Measurements from ENCODE around the gene CDK1.

DNA sequence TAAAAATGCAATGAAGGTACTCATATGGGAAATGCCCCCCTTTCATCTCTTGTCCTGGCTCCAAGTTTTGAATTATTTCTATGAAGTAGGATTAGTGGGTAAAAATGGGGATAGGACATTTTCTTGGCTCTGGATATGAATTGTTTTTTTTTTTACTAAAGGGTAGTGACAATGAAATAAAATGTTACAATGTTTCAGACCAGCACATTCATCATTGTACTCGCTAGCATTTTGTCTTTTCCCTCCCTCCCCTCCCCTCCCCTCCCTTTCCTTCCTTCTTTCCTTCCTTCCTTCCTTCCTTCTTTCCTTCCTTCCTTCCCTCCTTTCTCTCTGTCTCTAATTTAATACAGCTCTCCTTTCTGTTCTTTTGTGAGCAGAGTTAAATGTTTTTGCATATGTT, 64.4 kb downstream of the CDK1 start:
- TF ChIP-seq EZH2 (IDR thresholded peaks at IDR 0.05; ENCODE audit: borderline replicate concordance, low read length), result no peak
- TF ChIP-seq, protein P1, sequence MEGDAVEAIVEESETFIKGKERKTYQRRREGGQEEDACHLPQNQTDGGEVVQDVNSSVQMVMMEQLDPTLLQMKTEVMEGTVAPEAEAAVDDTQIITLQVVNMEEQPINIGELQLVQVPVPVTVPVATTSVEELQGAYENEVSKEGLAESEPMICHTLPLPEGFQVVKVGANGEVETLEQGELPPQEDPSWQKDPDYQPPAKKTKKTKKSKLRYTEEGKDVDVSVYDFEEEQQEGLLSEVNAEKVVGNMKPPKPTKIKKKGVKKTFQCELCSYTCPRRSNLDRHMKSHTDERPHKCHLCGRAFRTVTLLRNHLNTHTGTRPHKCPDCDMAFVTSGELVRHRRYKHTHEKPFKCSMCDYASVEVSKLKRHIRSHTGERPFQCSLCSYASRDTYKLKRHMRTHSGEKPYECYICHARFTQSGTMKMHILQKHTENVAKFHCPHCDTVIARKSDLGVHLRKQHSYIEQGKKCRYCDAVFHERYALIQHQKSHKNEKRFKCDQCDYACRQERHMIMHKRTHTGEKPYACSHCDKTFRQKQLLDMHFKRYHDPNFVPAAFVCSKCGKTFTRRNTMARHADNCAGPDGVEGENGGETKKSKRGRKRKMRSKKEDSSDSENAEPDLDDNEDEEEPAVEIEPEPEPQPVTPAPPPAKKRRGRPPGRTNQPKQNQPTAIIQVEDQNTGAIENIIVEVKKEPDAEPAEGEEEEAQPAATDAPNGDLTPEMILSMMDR (conservative IDR thresholded peaks at IDR 0.05 in 1 of 2, IDR thresholded peaks at IDR 0.05 in 1 of 2; ENCODE audit: extremely low read depth in 1 of 2, insufficient read depth in 1 of 2, low read depth in 1 of 2, low read length in 2 of 2), result no peak
